Mesothelial cell of epicardium (in vitro differentiated cells): Measurements from ENCODE around the gene TMTC2. TPM values are rescaled to one million over a fixed set of nuclear protein-coding genes. Genes with fewer than 3 reads are reported as not detected.

Experiments
- DNase-seq, 2 experiments: peaks; one replicate each; pipeline ENCODE4 v3.0.0; 2021; ENCODE audit warnings: low spot score in 2 of 2; ENCODE audit not compliant: unreplicated experiment in 2 of 2
- H3K27ac Mint-ChIP-seq: 2 replicates; pipeline ENCODE4 v1.8.0; 2021; ENCODE audit warnings: mixed read lengths
- H3K27me3 Mint-ChIP-seq: 2 replicates; pipeline ENCODE4 v1.8.0; 2021; ENCODE audit warnings: low read depth, mixed read lengths
- H3K36me3 Mint-ChIP-seq: 2 replicates; pipeline ENCODE4 v1.8.0; 2021; ENCODE audit warnings: mixed read lengths
- H3K4me1 Mint-ChIP-seq: 2 replicates; pipeline ENCODE4 v1.8.0; 2021; ENCODE audit warnings: mixed read lengths
- H3K4me3 Mint-ChIP-seq: 2 replicates; pipeline ENCODE4 v1.8.0; 2021; ENCODE audit warnings: mild to moderate bottlenecking, moderate library complexity, mixed read lengths
- H3K9me3 Mint-ChIP-seq: 2 replicates; pipeline ENCODE4 v1.8.0; 2021; ENCODE audit warnings: mixed read lengths
- CTCF ChIP-seq: fragments of 200-600 bp; sonication (generic); IDR thresholded peaks from one replicate; pipeline ENCODE4 v1.5.0; 2021; ENCODE audit warnings: antibody characterized with exemption; ENCODE audit not compliant: unreplicated experiment
- total RNA-seq: library from RNA; stranded (reverse); gene quantifications from 3 replicates; pipeline ENCODE4 v1.2.1, GENCODE V29; 2021

TMTC2 gene
- total RNA-seq, 1 donor from 2014 or later: 38.3 TPM

GRCh38 chr12:83145325-83145840, 458.7 kb downstream of the TMTC2 start:
- no peak for TF ChIP-seq CTCF
- no peak for DNase-seq
- Mint-ChIP-seq H3K27ac (no peak overlapping the region), H3K4me1 (peaks cover 14% of the 10 kb centered on the region), H3K27me3 (no peaks in the 10 kb centered on the region), H3K36me3 (peaks cover 7% of the 10 kb centered on the region), H3K4me3 (no peak overlapping the region), H3K9me3 (peaks cover 12% of the 10 kb centered on the region)

DNA sequence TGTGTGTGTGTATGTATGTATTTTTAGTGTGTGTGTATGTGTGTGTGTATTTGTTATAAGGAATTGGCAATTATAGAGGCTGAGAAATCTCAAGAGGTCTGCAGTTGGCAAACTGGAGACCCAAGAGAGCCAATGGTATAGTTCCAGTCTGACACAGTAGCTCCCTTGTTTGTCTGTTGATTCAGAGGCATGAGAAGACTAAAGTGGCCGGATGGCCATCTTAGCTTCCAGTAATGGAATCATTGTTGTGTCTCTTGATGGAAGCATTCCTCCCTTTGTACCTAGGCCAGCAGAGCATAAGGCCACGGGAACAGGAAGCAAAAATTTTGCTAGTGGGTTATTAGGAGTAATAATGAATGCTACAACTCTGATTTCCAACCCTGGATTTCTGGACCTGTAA, 460.6 kb downstream of the TMTC2 start:
- TF ChIP-seq CTCF: no peak
- no peaks in the 10 kb centered on the region for H3K27me3 Mint-ChIP-seq

GRCh38 chr12:83149987-83150386, 463.3 kb downstream of the TMTC2 start:
- H3K27me3 Mint-ChIP-seq: no peaks in the 10 kb centered on the region
- no peak overlapping the region for H3K4me3 Mint-ChIP-seq
- no peak for TF ChIP-seq CTCF
- peaks cover 1% of the 10 kb centered on the region for H3K9me3 Mint-ChIP-seq
- no peak for DNase-seq
- H3K36me3 Mint-ChIP-seq: no peaks in the 10 kb centered on the region
- peaks cover 8% of the 10 kb centered on the region for H3K4me1 Mint-ChIP-seq
- H3K27ac Mint-ChIP-seq: no peak overlapping the region

More for the DNA sequence above, 460.6 kb downstream of the TMTC2 start:
- Mint-ChIP-seq H3K4me3 (no peak overlapping the region), H3K27ac (no peak overlapping the region), H3K4me1 (peaks cover 20% of the 10 kb centered on the region), H3K9me3 (no peaks in the 10 kb centered on the region), H3K36me3 (no peaks in the 10 kb centered on the region)
- no peak for DNase-seq

GRCh38 chr12:83150465-83151189, 463.9 kb downstream of the TMTC2 start:
- H3K36me3 Mint-ChIP-seq: no peaks in the 10 kb centered on the region
- DNase-seq: no peak
- H3K9me3 Mint-ChIP-seq: peaks cover 6% of the 10 kb centered on the region
- H3K4me1 Mint-ChIP-seq: peaks cover 8% of the 10 kb centered on the region
- no peaks in the 10 kb centered on the region for H3K27me3 Mint-ChIP-seq
- H3K4me3 Mint-ChIP-seq: no peak overlapping the region
- H3K27ac Mint-ChIP-seq: no peak overlapping the region
- no peak for TF ChIP-seq CTCF

DNA sequence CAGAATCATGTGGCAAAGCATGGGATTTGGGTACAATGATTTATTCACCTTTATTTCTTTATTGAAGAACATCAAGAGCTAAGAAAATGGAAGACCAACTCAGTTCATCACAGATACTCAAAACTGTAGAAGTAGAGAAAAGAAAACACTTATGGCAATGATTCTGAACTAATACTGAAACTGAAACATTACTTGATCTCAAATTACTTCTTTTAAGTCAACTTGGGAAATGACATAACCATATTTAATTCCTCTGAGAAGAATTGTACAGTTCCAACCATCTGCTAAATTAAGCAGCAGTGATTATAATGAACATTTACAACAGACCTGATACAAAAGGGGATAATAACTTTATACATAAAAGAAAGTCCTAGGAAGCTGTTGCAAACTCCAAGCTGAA, 466.5 kb downstream of the TMTC2 start:
- H3K27ac Mint-ChIP-seq: no peak overlapping the region
- H3K4me1 Mint-ChIP-seq: peaks cover 8% of the 10 kb centered on the region
- peaks cover 6% of the 10 kb centered on the region for H3K9me3 Mint-ChIP-seq
- DNase-seq: no peak
- H3K4me3 Mint-ChIP-seq: no peak overlapping the region
- no peaks in the 10 kb centered on the region for H3K27me3 Mint-ChIP-seq
- H3K36me3 Mint-ChIP-seq: no peaks in the 10 kb centered on the region
- no peak for TF ChIP-seq CTCF
